Esophagus squamous epithelium (tissue), 5 donors: ENCODE measurements around the gene HDAC10. TPM values are rescaled to one million over a fixed set of nuclear protein-coding genes. Genes with fewer than 3 reads are reported as not detected.

Source experiments
- DNase-seq: peaks from one replicate; lab custom pipeline; 2025; lab: John Stamatoyannopoulos, UW
- H3K27ac ChIP-seq, 4 donors: fragments of 200-600 bp; sonication (generic); one replicate each; pipeline ENCODE4 v1.5.1; 2016 to 2019; ENCODE audit warnings: mild to moderate bottlenecking in 1 of 4
- H3K27me3 ChIP-seq, 4 donors: fragments of 200-600 bp; sonication (generic); 1 replicate in 3 of 4; 2 replicates in 1 of 4; pipeline versions ENCODE4 v1.5.1 to v1.6.0; 2017 to 2021; ENCODE audit warnings: antibody characterized with exemption in 1 of 4
- H3K36me3 ChIP-seq, 3 donors: fragments of 200-600 bp; sonication (generic); one replicate each; pipeline ENCODE4 v1.5.1; 2016 to 2019
- H3K4me1 ChIP-seq, 3 donors: fragments of 200-600 bp; sonication (generic); one replicate each; pipeline ENCODE4 v1.5.1; 2017 to 2019
- H3K4me3 ChIP-seq, 4 donors: fragments of 200-600 bp; sonication (generic); 1 replicate in 3 of 4; 2 replicates in 1 of 4; pipeline ENCODE4 v1.5.1; 2016 to 2019; ENCODE audit warnings: mild to moderate bottlenecking in 2 of 4, moderate library complexity in 1 of 4
- H3K9me3 ChIP-seq, 3 donors: fragments of 200-600 bp; sonication (generic); one replicate each; pipeline ENCODE4 v1.5.1; 2016 to 2019
- POLR2A ChIP-seq, 4 donors: fragments of 450-650 bp; IDR thresholded peaks; one replicate each; pipeline ENCODE4 v1.6.1; 2017; ENCODE audit warnings: antibody characterized with exemption in 4 of 4, mild to moderate bottlenecking in 4 of 4, moderate library complexity in 3 of 4
- WGBS, 2 donors: methylation state at CpG; one replicate each; pipeline ENCODE4 v1.1.5; 2018; 5-methylcytosine and 5-hydroxymethylcytosine counted together
- intact Hi-C: fragments of 100-400 bp; cut with DNase I; formaldehyde crosslinking; loops from one replicate; pipeline ENCODE4 v1.15.0; 2022
- total RNA-seq, 4 donors: library from RNA; depleted of rRNA; stranded (reverse); fragments of >200 nt; gene quantifications; one replicate each; pipeline ENCODE4 v1.1.0, GENCODE V29; 2016
- TF ChIP-seq, protein P1 (sequence below), 6 experiments: fragments of 450-650 bp in 4 of 6; fragments of 200-600 bp in 2 of 6; sonication (generic) in 2 of 6; IDR thresholded peaks; one replicate each; pipeline ENCODE4 v1.5.1; 2016 to 2019; ENCODE audit warnings: antibody characterized with exemption in 6 of 6, mild to moderate bottlenecking in 4 of 6, moderate library complexity in 4 of 6
- donor health status: DM: yes; HTN: yes; CAD: no.

The HDAC10 gene
- total RNA-seq, 4 donors from 2014 or later, result 18.2 to 46.3 (median 35.6) TPM

DNA sequence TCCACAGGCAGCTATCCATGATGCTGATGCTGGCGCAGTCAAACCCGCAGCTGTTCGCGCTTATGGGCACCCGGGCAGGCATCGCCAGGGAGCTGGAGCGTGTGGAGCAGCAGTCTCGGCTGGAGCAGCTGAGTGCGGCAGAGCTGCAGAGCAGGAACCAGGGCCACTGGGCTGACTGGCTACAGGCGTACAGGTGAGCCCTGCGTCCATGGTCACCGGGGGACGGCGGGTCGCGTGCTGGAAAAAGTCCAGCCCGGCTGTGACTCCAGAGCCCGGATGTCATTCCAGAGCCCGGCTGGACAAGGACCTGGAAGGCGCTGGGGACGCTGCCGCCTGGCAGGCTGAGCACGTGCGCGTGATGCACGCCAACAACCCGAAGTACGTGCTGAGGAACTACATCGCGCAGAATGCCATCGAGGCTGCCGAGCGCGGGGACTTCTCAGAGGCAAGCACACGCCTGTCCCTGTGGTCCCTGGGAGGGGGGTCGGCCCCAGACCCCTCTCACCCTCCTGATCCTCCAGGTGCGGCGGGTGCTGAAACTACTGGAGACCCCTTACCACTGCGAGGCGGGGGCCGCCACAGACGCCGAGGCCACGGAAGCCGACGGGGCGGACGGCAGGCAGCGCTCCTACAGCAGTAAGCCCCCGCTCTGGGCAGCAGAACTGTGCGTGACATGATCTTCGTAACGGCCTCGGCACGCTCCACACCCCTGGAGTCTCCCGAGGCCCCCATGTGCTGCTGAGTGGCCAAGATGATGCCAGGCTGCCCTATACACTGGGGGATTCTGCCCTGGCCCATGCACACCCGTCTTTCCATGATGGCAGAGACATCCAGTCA is 34.2 kb downstream of the HDAC10 start:
- no peaks in the 10 kb centered on the region for H3K9me3 ChIP-seq
- intact Hi-C loops, result loop anchor here (10.0 kb wide), 1 partner anchor 292 kb away; no protein-coding TSS in a partner anchor
- DNase-seq, result no peak
- peaks cover 0 to 11% (median 4%) of the 10 kb centered on the region in 3 donors for H3K4me1 ChIP-seq
- WGBS, 2 donors, result 89 to 96% methylated on average over 20 to 22 of the region's 57 CpGs
- peaks cover 41 to 98% (median 65%) of the 10 kb centered on the region in 3 donors for H3K36me3 ChIP-seq
- no peak overlapping the region for H3K27ac ChIP-seq
- TF ChIP-seq POLR2A (IDR thresholded peaks at IDR 0.05), result no peak
- TF ChIP-seq, protein P1, sequence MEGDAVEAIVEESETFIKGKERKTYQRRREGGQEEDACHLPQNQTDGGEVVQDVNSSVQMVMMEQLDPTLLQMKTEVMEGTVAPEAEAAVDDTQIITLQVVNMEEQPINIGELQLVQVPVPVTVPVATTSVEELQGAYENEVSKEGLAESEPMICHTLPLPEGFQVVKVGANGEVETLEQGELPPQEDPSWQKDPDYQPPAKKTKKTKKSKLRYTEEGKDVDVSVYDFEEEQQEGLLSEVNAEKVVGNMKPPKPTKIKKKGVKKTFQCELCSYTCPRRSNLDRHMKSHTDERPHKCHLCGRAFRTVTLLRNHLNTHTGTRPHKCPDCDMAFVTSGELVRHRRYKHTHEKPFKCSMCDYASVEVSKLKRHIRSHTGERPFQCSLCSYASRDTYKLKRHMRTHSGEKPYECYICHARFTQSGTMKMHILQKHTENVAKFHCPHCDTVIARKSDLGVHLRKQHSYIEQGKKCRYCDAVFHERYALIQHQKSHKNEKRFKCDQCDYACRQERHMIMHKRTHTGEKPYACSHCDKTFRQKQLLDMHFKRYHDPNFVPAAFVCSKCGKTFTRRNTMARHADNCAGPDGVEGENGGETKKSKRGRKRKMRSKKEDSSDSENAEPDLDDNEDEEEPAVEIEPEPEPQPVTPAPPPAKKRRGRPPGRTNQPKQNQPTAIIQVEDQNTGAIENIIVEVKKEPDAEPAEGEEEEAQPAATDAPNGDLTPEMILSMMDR (IDR thresholded peaks at IDR 0.05), result no peak
- no peak overlapping the region for H3K4me3 ChIP-seq
- H3K27me3 ChIP-seq, result no peaks in the 10 kb centered on the region

DNA sequence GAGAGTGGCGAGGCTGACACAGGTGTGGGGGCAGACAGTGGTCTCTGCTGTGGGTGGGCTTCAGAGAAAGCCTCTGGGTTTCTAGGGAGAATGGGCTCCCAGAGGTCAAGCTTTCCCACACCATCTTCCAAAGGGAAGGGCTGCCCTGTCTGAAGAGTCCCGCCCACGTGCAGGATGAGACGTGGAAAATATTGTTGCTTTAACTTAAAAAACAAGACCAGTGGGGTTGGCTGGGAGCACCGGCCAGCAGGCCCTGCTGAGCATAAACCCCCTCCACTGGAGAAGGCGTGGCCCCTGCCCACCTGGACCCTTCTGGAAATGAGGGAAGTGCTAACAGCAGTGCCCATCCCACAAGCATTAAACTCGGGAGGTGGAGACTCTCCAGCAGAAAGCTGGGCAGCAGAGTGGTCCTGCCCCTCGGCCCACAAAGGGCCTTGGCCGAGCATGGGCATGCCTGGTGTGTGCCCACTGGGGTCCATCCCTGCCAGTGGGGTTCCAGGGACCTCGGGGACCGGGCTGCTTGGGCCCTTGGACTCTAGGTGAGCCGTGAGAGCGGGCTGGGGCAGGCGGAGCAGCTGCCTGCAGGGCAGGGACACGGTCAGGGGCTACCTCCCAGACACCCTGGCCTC is 34.9 kb downstream of the HDAC10 start:
- Histone ChIP-seq H3K27ac (no peak overlapping the region), H3K4me3 (no peak overlapping the region), H3K27me3 (no peaks in the 10 kb centered on the region), H3K4me1 (peaks cover 0 to 11% (median 4%) of the 10 kb centered on the region in 3 donors), H3K9me3 (no peaks in the 10 kb centered on the region), H3K36me3 (peaks cover 36 to 98% (median 57%) of the 10 kb centered on the region in 3 donors)
- 61 to 73% methylated on average over 2 to 3 of the region's 15 CpGs for WGBS, 2 donors
- TF ChIP-seq POLR2A (IDR thresholded peaks at IDR 0.05), result no peak
- TF ChIP-seq, protein P1 (IDR thresholded peaks at IDR 0.05), result no peak
- intact Hi-C loops, result loop anchor here (10.0 kb wide), 1 partner anchor 291 kb away; no protein-coding TSS in a partner anchor
- no peak for DNase-seq

DNA sequence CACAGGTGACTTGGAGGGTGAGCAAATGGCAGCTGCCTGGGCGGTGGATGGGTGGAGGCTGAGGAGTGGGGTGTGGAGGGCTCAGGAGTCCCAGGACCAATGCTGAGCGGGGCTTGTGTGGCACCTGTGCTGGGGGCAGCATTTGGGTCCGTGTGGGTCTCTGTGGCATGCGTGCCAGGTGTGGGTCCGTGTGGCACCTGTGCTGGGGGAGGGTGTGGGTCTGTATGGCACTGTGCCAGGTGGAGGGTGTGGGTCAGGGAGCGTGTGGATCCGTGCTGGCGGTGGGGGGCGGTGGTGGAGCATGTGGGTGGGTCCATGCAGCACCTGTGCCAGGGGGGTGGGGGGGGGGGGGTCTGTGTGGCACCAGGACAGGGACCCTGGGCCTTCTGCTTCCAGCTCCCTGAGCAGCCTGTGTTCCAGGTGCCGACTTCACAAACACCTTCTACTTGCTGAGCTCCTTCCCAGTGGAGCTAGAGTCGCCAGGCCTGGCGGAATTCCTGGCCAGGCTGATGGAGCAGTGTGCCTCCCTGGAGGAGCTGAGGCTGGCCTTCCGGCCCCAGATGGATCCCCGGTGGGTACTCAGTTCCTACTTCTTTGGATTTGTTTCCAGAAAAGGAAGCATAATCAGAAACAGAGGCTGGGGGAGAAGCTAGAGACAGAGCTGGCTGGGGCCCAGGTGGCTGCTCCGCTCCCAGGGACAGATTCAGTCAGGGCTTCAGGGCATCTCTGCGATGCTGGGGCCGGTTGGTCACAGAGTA is 35.6 kb downstream of the HDAC10 start:
- intact Hi-C loops, result loop anchor here (10.0 kb wide), 1 partner anchor 291 kb away; no protein-coding TSS in a partner anchor
- DNase-seq, result no peak
- 56 to 92% methylated on average over 2 to 10 of the region's 17 CpGs for WGBS, 2 donors

DNA sequence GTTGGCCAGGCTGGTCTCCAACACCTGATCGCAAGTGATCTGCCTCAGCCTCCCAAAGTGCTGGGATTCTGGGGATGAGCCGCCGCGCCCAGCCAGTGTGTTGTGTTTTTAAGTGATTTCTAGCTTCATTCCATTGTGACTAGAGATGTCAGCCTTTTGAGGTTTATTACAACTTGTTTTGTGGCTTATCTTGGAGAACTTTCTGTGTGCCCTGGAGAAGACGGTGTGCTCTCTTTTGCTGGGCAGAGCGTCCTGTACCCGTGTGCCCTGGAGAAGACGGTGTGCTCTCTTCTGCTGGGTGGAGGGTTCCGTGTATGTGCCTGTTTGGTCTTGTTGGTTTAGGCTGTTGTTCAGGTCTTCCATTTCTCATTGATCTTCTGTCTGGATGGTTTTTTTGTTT is 37.8 kb downstream of the HDAC10 start:
- no peak for DNase-seq
- H3K27ac ChIP-seq, result no peak overlapping the region
- H3K4me3 ChIP-seq, result no peak overlapping the region
- WGBS, 2 donors, result 85 to 88% methylated on average over 8 to 9 of the region's 9 CpGs
- no peaks in the 10 kb centered on the region for H3K9me3 ChIP-seq
- H3K4me1 ChIP-seq, result peaks cover 0 to 18% (median 0%) of the 10 kb centered on the region in 3 donors
- no peaks in the 10 kb centered on the region for H3K27me3 ChIP-seq
- H3K36me3 ChIP-seq, result peaks cover 39 to 98% (median 55%) of the 10 kb centered on the region in 3 donors
- intact Hi-C loops, result loop anchor here (5.0 to 10.0 kb wide), 2 partner anchors 61 to 288 kb away; no protein-coding TSS in a partner anchor
- TF ChIP-seq, protein P1 (IDR thresholded peaks at IDR 0.05), result no peak
- TF ChIP-seq POLR2A (IDR thresholded peaks at IDR 0.05), result no peak

More for the DNA sequence above, 35.6 kb downstream of the HDAC10 start:
- H3K27me3 ChIP-seq, result no peaks in the 10 kb centered on the region
- H3K4me3 ChIP-seq, result no peak overlapping the region
- H3K27ac ChIP-seq, result no peak overlapping the region
- TF ChIP-seq, protein P1 (IDR thresholded peaks at IDR 0.05), result no peak
- no peak for TF ChIP-seq POLR2A (IDR thresholded peaks at IDR 0.05)
- H3K9me3 ChIP-seq, result no peaks in the 10 kb centered on the region
- peaks cover 0 to 15% (median 4%) of the 10 kb centered on the region in 3 donors for H3K4me1 ChIP-seq
- H3K36me3 ChIP-seq, result peaks cover 37 to 98% (median 59%) of the 10 kb centered on the region in 3 donors
